Lower leg skin (tissue), 3 donors: Measurements from ENCODE around the gene TNFRSF11A.

Experiments
- POLR2A ChIP-seq, 2 donors: fragments of 450-650 bp; IDR thresholded peaks; one replicate each; pipeline ENCODE4 v1.6.1; 2016 to 2017; ENCODE audit warnings: antibody characterized with exemption in 2 of 2, mild to moderate bottlenecking in 1 of 2, moderate library complexity in 1 of 2
- TF ChIP-seq, protein P1 (sequence below), 3 donors: fragments of 450-650 bp; IDR thresholded peaks; one replicate each; pipeline ENCODE4 v1.5.1; 2016; ENCODE audit warnings: antibody characterized with exemption in 3 of 3, mild to moderate bottlenecking in 3 of 3, moderate library complexity in 2 of 3

DNA sequence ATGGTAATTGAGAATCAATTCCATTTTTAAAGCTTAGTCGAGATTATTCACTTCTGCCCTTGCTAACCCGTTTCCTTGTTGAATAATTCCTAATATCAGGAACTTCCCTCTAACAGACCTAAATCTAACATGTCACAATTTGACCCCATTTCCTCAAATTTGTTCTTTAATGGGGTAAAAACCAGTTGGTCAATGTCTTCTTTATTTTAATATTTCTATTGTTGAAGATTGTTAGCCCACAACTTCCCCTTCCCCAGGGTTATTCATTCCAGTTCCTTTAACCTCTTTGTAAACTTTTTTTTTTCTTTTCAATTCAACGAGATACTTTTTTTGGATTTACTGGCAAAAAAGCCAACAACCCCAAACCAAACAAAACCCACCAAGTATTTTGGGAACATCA lies 7.3 kb downstream of the TNFRSF11A start:
- TF ChIP-seq, protein P1, sequence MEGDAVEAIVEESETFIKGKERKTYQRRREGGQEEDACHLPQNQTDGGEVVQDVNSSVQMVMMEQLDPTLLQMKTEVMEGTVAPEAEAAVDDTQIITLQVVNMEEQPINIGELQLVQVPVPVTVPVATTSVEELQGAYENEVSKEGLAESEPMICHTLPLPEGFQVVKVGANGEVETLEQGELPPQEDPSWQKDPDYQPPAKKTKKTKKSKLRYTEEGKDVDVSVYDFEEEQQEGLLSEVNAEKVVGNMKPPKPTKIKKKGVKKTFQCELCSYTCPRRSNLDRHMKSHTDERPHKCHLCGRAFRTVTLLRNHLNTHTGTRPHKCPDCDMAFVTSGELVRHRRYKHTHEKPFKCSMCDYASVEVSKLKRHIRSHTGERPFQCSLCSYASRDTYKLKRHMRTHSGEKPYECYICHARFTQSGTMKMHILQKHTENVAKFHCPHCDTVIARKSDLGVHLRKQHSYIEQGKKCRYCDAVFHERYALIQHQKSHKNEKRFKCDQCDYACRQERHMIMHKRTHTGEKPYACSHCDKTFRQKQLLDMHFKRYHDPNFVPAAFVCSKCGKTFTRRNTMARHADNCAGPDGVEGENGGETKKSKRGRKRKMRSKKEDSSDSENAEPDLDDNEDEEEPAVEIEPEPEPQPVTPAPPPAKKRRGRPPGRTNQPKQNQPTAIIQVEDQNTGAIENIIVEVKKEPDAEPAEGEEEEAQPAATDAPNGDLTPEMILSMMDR (IDR thresholded peaks at IDR 0.05) = no peak
- TF ChIP-seq POLR2A (IDR thresholded peaks at IDR 0.05) = no peak
